Ovary (tissue), 1 donor: ENCODE data around the gene CNP.

Experiments used
- EP300 ChIP-seq: sonication (generic); formaldehyde crosslinking; IDR thresholded peaks from one replicate; pipeline ENCODE4 v1.6.1; 2017; ENCODE audit warnings: antibody characterized with exemption
- POLR2A ChIP-seq: fragments of 450-650 bp; IDR thresholded peaks from one replicate; pipeline ENCODE4 v1.6.1; 2017; ENCODE audit warnings: antibody characterized with exemption, mild to moderate bottlenecking, moderate library complexity

- TF ChIP-seq EP300 (no peak), POLR2A (no peak)
Measured at GRCh38 chr17:41928693-41929251, 37.8 kb upstream of the CNP start.
